ENCODE data around the gene ATG4D.

The ATG4D gene

DNA sequence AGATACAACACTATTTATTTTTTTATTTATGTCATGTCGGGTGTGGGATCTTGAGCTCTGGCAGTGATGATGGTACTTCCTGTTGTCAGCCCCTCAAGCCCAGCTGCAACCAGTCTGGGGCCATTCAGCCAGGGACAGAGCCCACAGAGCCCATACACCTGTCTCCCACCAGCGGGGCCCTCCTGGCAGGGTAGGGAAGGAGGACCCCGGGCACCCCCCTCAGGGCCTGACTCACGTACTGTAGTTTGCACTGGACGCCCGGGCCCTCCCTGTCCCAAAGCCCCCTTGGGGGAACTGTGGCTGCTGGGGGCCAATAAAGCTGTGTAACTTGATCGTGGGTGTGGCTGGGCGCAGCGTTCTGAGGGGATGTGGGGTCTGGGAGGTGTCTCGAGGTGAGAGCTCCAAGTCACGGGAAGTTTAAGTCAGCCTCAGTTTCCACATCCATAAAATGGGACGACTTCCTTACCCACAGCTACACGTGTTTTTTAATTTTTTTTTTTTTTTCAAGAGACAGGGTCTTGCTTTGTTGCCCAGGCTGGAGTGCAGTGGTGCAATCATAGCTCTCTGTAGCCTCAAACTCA is 9.5 kb downstream of the ATG4D start:
- Histone ChIP-seq H3K36me3 (ENCODE audit: control insufficient read depth, insufficient read depth, low read length) (peaks cover 92% of the 10 kb centered on the region), H3K9me3 (ENCODE audit: control insufficient read depth, low read length) (no peaks in the 10 kb centered on the region), H3K4me3 (ENCODE audit: extremely low read depth, insufficient read depth, low read length, poor library complexity, severe bottlenecking) (no peak overlapping the region), H3K27ac (ENCODE audit: low read depth, low read length, severe bottlenecking) (peak overlapping the region; percentile 0), H3K4me1 (ENCODE audit: control insufficient read depth, insufficient read depth, low read length, poor library complexity, severe bottlenecking) (no peaks in the 10 kb centered on the region)
- WGBS, 2 experiments (ENCODE audit: insufficient coverage in 2 of 2), result 97% methylated on average over 4 to 8 of the region's 13 CpGs

DNA sequence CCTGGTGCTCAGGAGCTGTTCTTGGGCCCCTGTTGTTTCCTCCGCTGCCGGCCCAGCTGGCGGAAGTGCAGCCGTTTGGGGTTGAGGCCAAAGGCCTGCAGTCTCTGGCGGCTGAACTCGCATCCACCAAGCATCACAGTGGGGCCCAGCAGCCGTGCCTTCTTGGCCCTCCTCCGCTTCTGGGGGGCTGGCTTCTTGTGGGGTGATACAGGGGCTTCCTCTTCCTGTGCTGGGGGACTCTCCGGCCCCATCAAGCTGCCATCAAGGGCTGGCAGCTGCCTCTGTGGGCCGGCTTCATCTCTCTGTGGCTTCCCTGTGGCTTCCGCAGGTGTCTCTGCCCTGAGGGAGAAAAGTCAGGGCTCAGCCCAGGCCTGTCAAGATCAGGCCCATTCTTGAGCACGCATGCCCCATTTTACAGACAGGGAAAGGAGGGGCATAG is 10.3 kb downstream of the ATG4D start:
- no peak overlapping the region for H3K4me3 ChIP-seq (ENCODE audit: extremely low read depth, insufficient read depth, low read length, poor library complexity, severe bottlenecking)
- H3K27ac ChIP-seq (ENCODE audit: low read depth, low read length, severe bottlenecking), result no peak overlapping the region
- no peaks in the 10 kb centered on the region for H3K9me3 ChIP-seq (ENCODE audit: control insufficient read depth, low read length)
- peaks cover 89% of the 10 kb centered on the region for H3K36me3 ChIP-seq (ENCODE audit: control insufficient read depth, insufficient read depth, low read length)
- 91 to 96% methylated on average over 12 of the region's 12 CpGs for WGBS, 2 experiments (ENCODE audit: insufficient coverage in 2 of 2)
- no peaks in the 10 kb centered on the region for H3K4me1 ChIP-seq (ENCODE audit: control insufficient read depth, insufficient read depth, low read length, poor library complexity, severe bottlenecking)

DNA sequence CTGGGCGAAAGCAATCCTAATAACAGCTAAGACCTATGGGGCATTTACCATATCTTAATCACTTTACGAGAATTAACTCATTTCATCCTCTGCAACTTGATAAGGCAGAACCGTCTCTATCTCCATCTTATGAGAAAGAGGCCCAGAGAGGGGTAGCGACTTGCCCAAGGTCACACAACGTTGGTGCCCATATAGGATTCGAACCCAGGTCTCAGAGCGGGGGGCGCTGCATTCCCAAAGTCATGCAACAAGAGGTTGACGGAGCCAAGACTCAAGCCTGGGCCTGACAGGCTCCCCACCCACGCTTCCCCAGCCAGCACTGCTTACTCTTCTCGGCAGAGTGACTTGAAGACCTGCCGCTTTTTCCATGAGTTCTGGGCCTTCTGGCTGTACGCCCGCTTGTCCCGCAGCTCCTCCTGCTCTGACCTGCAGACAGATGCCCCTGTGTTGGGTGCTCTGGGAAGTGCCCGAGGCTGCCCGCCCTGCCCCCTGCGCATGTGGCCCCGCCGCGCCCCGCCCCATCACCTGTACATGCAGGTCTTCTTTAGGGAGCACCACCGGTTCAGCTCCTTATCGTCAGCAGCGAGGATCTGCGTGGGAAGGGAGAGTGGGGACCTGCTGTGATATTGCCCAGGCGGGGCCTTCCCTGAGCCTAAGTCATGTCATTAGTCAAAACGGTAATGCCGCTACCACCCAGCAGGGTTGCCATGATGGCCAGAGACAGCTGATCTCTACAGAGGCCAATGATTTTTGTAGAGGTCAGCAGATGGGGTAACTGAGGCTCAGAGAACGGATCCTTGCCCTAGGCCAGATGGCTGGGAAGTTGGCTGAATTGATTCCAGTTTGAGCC is 11.3 kb downstream of the ATG4D start:
- 90% methylated on average over 28 to 30 of the region's 30 CpGs for WGBS, 2 experiments (ENCODE audit: insufficient coverage in 2 of 2)
- peaks cover 89% of the 10 kb centered on the region for H3K36me3 ChIP-seq (ENCODE audit: control insufficient read depth, insufficient read depth, low read length)

DNA sequence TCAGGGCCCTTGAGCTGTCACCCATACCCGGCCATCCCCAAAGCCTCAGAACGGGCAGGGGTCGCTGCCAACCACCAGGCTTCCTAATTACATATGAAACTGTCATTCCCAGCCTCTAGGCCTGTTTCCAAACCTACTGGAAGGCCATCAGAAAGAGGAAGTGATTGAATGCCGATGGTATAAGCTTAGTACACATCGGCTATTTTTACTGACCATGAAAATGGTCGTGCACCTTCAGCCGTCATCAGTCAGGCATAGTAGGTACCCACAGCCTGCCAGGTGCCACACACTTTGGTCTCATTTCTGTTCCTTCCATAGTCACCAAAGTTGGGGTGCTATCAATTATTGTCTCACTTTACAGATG is 11.9 kb downstream of the ATG4D start:
- Histone ChIP-seq H3K4me3 (ENCODE audit: extremely low read depth, insufficient read depth, low read length, poor library complexity, severe bottlenecking) (no peak overlapping the region), H3K27ac (ENCODE audit: low read depth, low read length, severe bottlenecking) (no peak overlapping the region), H3K36me3 (ENCODE audit: control insufficient read depth, insufficient read depth, low read length) (peaks cover 89% of the 10 kb centered on the region), H3K4me1 (ENCODE audit: control insufficient read depth, insufficient read depth, low read length, poor library complexity, severe bottlenecking) (no peaks in the 10 kb centered on the region), H3K9me3 (ENCODE audit: control insufficient read depth, low read length) (no peaks in the 10 kb centered on the region)
- WGBS, 2 experiments (ENCODE audit: insufficient coverage in 2 of 2), result 96 to 97% methylated on average over 7 of the region's 7 CpGs

More for the DNA sequence above, 11.3 kb downstream of the ATG4D start:
- no peak overlapping the region for H3K4me3 ChIP-seq (ENCODE audit: extremely low read depth, insufficient read depth, low read length, poor library complexity, severe bottlenecking)
- H3K9me3 ChIP-seq (ENCODE audit: control insufficient read depth, low read length), result no peaks in the 10 kb centered on the region
- H3K4me1 ChIP-seq (ENCODE audit: control insufficient read depth, insufficient read depth, low read length, poor library complexity, severe bottlenecking), result no peaks in the 10 kb centered on the region
- H3K27ac ChIP-seq (ENCODE audit: low read depth, low read length, severe bottlenecking), result no peak overlapping the region

DNA sequence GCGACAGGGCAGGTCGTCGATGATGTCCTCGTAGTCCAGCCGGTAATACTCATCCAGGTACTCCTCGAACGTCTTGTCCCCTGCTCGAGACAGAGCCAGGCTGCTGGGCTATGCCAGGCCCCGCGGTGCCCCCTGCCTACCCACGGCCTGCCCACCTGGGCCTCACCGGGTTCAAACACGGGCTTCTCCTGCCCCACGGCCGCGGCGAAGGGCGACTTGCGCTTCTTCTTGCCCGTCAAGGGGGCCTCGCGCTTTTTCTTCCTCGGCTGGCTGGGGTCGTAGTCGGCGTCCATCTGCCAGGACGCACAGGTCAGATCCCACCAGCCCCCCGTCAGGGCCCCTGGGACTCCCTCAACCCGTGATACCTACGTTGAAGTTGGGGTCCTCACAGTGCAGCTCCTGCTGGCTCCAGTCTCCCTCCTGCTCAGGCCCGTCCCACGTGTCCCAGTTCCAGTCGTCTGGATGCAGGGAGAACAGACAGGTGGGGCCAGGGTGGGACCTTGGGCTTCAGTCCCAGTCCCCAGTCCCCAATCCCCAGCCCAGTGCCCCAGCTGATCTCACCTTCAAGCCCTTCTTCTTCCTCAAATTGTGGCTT is 14.0 kb downstream of the ATG4D start:
- Histone ChIP-seq H3K9me3 (ENCODE audit: control insufficient read depth, low read length) (no peaks in the 10 kb centered on the region), H3K36me3 (ENCODE audit: control insufficient read depth, insufficient read depth, low read length) (peaks cover 82% of the 10 kb centered on the region), H3K27ac (ENCODE audit: low read depth, low read length, severe bottlenecking) (no peak overlapping the region), H3K4me3 (ENCODE audit: extremely low read depth, insufficient read depth, low read length, poor library complexity, severe bottlenecking) (no peak overlapping the region), H3K4me1 (ENCODE audit: control insufficient read depth, insufficient read depth, low read length, poor library complexity, severe bottlenecking) (no peaks in the 10 kb centered on the region)
- WGBS, 2 experiments (ENCODE audit: insufficient coverage in 2 of 2), result 96 to 97% methylated on average over 26 to 30 of the region's 33 CpGs

DNA sequence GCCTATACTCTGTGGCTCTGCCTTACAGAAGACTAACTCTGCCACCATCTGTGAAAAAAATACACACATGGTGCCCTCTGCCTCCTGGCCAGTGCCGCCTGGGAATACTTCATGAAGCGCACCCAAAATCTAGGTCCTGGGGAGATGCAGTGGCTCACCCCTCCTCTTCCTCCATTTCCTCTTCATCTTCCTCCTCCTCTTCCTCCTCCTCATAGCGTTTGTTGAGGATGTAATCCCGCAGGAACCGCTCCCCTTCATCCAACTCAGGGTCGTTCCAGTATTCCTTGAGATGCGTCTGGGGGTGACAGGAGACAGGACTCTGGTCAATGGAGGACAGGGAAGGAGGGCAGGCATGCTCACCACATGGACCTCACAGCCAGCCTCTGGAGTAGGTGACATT is 16.4 kb downstream of the ATG4D start:
- H3K27ac ChIP-seq (ENCODE audit: low read depth, low read length, severe bottlenecking), result no peak overlapping the region
- peaks cover 64% of the 10 kb centered on the region for H3K36me3 ChIP-seq (ENCODE audit: control insufficient read depth, insufficient read depth, low read length)
- H3K4me3 ChIP-seq (ENCODE audit: extremely low read depth, insufficient read depth, low read length, poor library complexity, severe bottlenecking), result no peak overlapping the region
- no peaks in the 10 kb centered on the region for H3K9me3 ChIP-seq (ENCODE audit: control insufficient read depth, low read length)
- WGBS, 2 experiments (ENCODE audit: insufficient coverage in 2 of 2), result 98% methylated on average over 6 to 7 of the region's 7 CpGs
- H3K4me1 ChIP-seq (ENCODE audit: control insufficient read depth, insufficient read depth, low read length, poor library complexity, severe bottlenecking), result no peaks in the 10 kb centered on the region

DNA sequence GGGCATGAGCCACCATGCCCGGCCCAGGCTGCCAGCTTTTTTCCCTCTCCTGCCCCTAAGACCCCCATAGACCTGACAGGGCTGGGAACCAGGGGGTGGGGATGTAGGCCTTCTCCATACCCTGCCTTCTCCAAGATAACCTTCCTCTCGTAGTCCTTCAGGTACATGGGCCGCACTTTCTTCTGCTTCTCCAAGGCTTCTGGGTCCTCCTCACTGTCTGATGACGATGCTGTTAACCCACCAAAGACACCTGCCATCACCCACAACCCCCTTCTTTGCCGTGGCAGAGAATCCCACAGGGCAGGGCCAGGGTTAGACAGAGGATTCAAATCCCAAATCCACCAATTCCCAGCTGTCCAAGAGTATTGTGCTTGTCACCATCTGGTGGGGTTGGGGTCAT is 18.9 kb downstream of the ATG4D start:
- Histone ChIP-seq H3K9me3 (ENCODE audit: control insufficient read depth, low read length) (no peaks in the 10 kb centered on the region), H3K36me3 (ENCODE audit: control insufficient read depth, insufficient read depth, low read length) (peaks cover 42% of the 10 kb centered on the region), H3K27ac (ENCODE audit: low read depth, low read length, severe bottlenecking) (no peak overlapping the region), H3K4me3 (ENCODE audit: extremely low read depth, insufficient read depth, low read length, poor library complexity, severe bottlenecking) (no peak overlapping the region), H3K4me1 (ENCODE audit: control insufficient read depth, insufficient read depth, low read length, poor library complexity, severe bottlenecking) (peaks cover 14% of the 10 kb centered on the region)
- 93 to 98% methylated on average over 3 to 4 of the region's 5 CpGs for WGBS, 2 experiments (ENCODE audit: insufficient coverage in 2 of 2)

DNA sequence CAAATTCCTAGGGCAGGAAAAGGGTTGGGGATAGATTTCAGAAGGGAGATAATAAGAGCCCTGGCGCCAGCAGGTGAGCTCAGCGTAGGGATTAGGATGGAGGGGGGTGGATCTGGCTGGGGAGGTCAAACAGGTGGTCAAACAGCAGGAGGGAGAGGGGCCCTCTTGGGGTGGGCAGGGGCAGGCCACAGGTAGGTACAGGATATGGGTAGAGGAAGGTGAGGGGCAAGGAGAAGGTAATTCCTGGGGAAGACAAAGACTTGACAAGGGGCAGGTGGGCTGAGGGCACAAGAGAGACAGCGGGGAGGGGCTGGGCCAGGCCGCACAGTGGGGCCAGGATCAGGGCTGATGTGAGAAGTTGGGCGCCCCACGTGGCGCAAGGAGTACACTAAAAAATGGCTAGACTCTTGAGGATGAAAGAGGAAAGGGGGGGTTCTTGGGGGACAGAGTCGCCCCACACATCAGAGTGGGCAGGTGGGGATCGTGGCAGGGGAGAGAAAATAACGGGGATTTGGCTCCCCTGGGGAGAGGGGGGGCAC is 21.4 kb downstream of the ATG4D start:
- Histone ChIP-seq H3K36me3 (ENCODE audit: control insufficient read depth, insufficient read depth, low read length) (peaks cover 20% of the 10 kb centered on the region), H3K4me1 (ENCODE audit: control insufficient read depth, insufficient read depth, low read length, poor library complexity, severe bottlenecking) (peaks cover 20% of the 10 kb centered on the region), H3K9me3 (ENCODE audit: control insufficient read depth, low read length) (no peaks in the 10 kb centered on the region), H3K4me3 (ENCODE audit: extremely low read depth, insufficient read depth, low read length, poor library complexity, severe bottlenecking) (peak overlapping the region; percentile 80), H3K27ac (ENCODE audit: low read depth, low read length, severe bottlenecking) (peak overlapping the region; percentile 62)
- WGBS, 2 experiments (ENCODE audit: insufficient coverage in 2 of 2), result 15 to 16% methylated on average over 6 to 10 of the region's 10 CpGs

DNA sequence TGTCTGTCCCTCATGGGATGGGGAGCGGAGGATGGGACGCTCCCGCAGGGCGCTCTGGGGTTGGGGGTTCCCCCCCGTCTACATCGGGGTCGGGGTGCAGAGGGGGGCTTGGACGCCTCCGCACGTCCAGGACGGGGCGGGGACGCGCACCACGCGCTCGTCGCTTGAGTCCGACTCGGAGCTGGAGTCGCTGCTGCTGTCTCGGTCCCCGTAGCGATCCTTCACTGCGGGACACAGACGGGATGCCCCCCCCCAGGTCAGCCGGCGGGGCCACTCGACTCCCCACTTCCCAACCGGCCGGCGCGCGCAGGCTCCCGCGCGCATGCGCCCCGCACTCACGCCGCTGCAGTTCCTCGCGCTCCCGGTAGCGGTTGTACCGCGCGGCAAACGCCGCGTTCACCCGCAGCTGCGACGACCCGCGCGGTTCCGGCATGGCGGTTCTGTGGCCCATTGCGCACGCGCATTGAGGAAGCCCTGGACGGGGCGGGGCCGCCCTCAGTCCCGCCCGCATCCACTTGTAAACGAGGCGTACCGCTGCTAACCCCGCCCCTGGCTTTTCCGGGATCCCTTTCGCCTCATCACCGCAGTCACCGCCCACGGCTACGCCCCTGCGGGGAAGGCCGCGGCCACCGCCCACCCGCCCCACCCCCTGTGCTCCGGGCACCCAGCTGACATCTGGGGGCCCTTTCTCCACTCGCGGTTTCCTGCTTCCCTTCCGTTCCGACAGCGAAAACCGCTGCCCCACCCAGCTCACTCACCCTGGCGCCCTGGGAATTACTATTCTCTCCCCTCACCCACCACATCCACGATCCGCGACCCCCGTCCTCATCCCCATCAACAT is 22.1 kb downstream of the ATG4D start, which contains the start of gene KRI1:
Gene KRI1, minus strand, starts transcription at position 444 of the 841 bp plus-strand sequence. Its CDS starts 11 bp downstream, at position 433.
- peak within 1 kb of the TSS; percentile 62 for H3K27ac ChIP-seq (ENCODE audit: low read depth, low read length, severe bottlenecking)
- peak within 1 kb of the TSS; percentile 80 for H3K4me3 ChIP-seq (ENCODE audit: extremely low read depth, insufficient read depth, low read length, poor library complexity, severe bottlenecking)
- H3K36me3 ChIP-seq (ENCODE audit: control insufficient read depth, insufficient read depth, low read length), result peaks cover 13% of the 10 kb centered on the region
- H3K4me1 ChIP-seq (ENCODE audit: control insufficient read depth, insufficient read depth, low read length, poor library complexity, severe bottlenecking), result peaks cover 20% of the 10 kb centered on the region
- WGBS, 2 experiments (ENCODE audit: insufficient coverage in 2 of 2), result 0% methylated on average over 64 to 82 of the region's 94 CpGs
- H3K9me3 ChIP-seq (ENCODE audit: control insufficient read depth, low read length), result no peaks in the 10 kb centered on the region

DNA sequence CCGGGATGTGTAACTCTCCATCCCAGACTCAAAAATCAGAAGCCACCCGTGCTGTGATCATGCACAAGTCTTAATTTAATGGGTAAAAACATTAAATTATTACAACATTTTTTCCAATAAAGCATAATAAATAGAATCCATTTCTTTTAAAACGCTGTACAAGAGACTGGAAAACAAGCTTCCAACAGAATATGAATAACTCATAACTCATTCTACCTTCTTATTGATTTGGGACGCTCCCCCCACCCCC is 22.6 kb downstream of the ATG4D start:
- Histone ChIP-seq H3K4me3 (ENCODE audit: extremely low read depth, insufficient read depth, low read length, poor library complexity, severe bottlenecking) (peak overlapping the region; percentile 80), H3K9me3 (ENCODE audit: control insufficient read depth, low read length) (no peaks in the 10 kb centered on the region), H3K27ac (ENCODE audit: low read depth, low read length, severe bottlenecking) (no peak overlapping the region), H3K36me3 (ENCODE audit: control insufficient read depth, insufficient read depth, low read length) (peaks cover 11% of the 10 kb centered on the region), H3K4me1 (ENCODE audit: control insufficient read depth, insufficient read depth, low read length, poor library complexity, severe bottlenecking) (peaks cover 20% of the 10 kb centered on the region)
- 22 to 71% methylated on average over 2 of the region's 4 CpGs for WGBS, 2 experiments (ENCODE audit: insufficient coverage in 2 of 2)
